HepG2 (cell line): ENCODE measurements around the gene FBXO44. TPM values are rescaled to one million over a fixed set of nuclear protein-coding genes. Genes with fewer than 3 reads are reported as not detected.
A peak's percentile ranks its signal among the peaks of the same experiment; 100 is the strongest.

Experiments used
- DMAP1 ChIP-seq: IDR thresholded peaks from 2 replicates; pipeline ENCODE4 v1.6.1; 2016
- FOXP4 ChIP-seq: sonication (generic); formaldehyde crosslinking; IDR thresholded peaks from 2 replicates; pipeline ENCODE4 v1.4.0; 2020; ENCODE audit warnings: missing genetic modification reagents
- IKZF5 ChIP-seq: IDR thresholded peaks from 2 replicates; pipeline ENCODE4 v1.6.1; 2018; ENCODE audit warnings: missing genetic modification reagents, mild to moderate bottlenecking, missing compliant biosample characterization
- KMT2A ChIP-seq: sonication (generic); formaldehyde crosslinking; IDR thresholded peaks from 2 replicates; pipeline ENCODE4 v1.4.0; 2020; ENCODE audit warnings: missing genetic modification reagents
- MYC ChIP-seq: sonication (generic); formaldehyde crosslinking; IDR thresholded peaks from 2 replicates; pipeline ENCODE4 v1.9.0; 2021; ENCODE audit warnings: missing genetic modification reagents, borderline replicate concordance
- PRDM15 ChIP-seq: sonication (generic); formaldehyde crosslinking; IDR thresholded peaks from 2 replicates; pipeline ENCODE4 v1.4.0; 2020; ENCODE audit warnings: missing genetic modification reagents
- SATB2 ChIP-seq: sonication (generic); formaldehyde crosslinking; IDR thresholded peaks from 2 replicates; pipeline ENCODE4 v1.5.0; 2020; ENCODE audit warnings: missing genetic modification reagents
- TAF1 ChIP-seq: sonication (generic); formaldehyde crosslinking; IDR thresholded peaks from 2 replicates; pipeline ENCODE4 v1.4.0; 2020; ENCODE audit warnings: missing genetic modification reagents
- TCF12 ChIP-seq, 2 experiments: fragments of 450-650 bp in 1 of 2; sonication (generic) in 1 of 2; formaldehyde crosslinking in 1 of 2; IDR thresholded peaks; 2 replicates each; pipeline versions ENCODE4 v1.6.1 to v1.8.0; 2017 to 2022; ENCODE audit warnings: antibody characterized with exemption in 1 of 2, mild to moderate bottlenecking in 1 of 2, missing genetic modification reagents in 1 of 2, moderate library complexity in 1 of 2
- ZNF414 ChIP-seq: sonication (generic); formaldehyde crosslinking; IDR thresholded peaks from 2 replicates; pipeline ENCODE4 v1.5.0; 2020; ENCODE audit warnings: missing genetic modification reagents
- ZNF430 ChIP-seq: sonication (generic); formaldehyde crosslinking; IDR thresholded peaks from 2 replicates; pipeline ENCODE4 v1.9.0; 2021; ENCODE audit warnings: mild to moderate bottlenecking, missing genetic modification reagents
- ZNF704 ChIP-seq: sonication (generic); formaldehyde crosslinking; IDR thresholded peaks from 2 replicates; pipeline ENCODE4 v1.8.1; 2023; ENCODE audit warnings: mild to moderate bottlenecking, inconsistent platforms, moderate library complexity, missing genetic modification reagents, borderline replicate concordance
- ZNF709 ChIP-seq: sonication (generic); formaldehyde crosslinking; IDR thresholded peaks from 2 replicates; pipeline ENCODE4 v1.5.0; 2020; ENCODE audit warnings: mild to moderate bottlenecking, missing genetic modification reagents
- ZNF850 ChIP-seq: sonication (generic); formaldehyde crosslinking; conservative IDR thresholded peaks from 2 replicates; pipeline ENCODE4 v1.9.0; 2021; ENCODE audit warnings: mild to moderate bottlenecking, missing genetic modification reagents
- ZSCAN21 ChIP-seq: sonication (generic); formaldehyde crosslinking; IDR thresholded peaks from 2 replicates; pipeline ENCODE4 v1.8.0; 2022; ENCODE audit warnings: mild to moderate bottlenecking, missing genetic modification reagents, moderate library complexity, borderline replicate concordance
- polyA plus RNA-seq, 8 experiments: library from polyadenylated mRNA; depleted of rRNA in 3 of 8; stranded (reverse) in 7 of 8; unstranded in 1 of 8; fragments of >200 nt; fragmentation: Illumina TruSeq in 4 of 8; extraction: Trizol in 4 of 8; gene quantifications; 2 replicates each; pipeline versions ENCODE4 v1.2.1 to v1.2.3, GENCODE V29; 2011 to 2016; ENCODE audit warnings: low read depth in 4 of 8, missing spikeins in 1 of 8, mixed read lengths in 1 of 8; ENCODE audit not compliant: insufficient read depth in 1 of 8
- total RNA-seq, 5 experiments: library from RNA; depleted of rRNA; stranded (reverse); fragments of >200 nt; fragmentation: Illumina TruSeq; extraction: Trizol; gene quantifications; 2 replicates each; pipeline ENCODE4 v1.2.3, GENCODE V29; 2016; ENCODE audit warnings: low read depth in 1 of 5

Gene FBXO44
- total and polyA plus RNA-seq, 2 of the 13 experiments (the other 11 are each of a cell fraction or from before 2014, with no cell fraction given), result 22.4 to 27.9 TPM

GRCh38 chr1:11680270-11681070 lies 25.8 kb downstream of the FBXO44 start (continued):
- no peak for TF ChIP-seq ZNF414
- 0 out of 2 replicates have a peak, but pooled peaks have one; percentile 40 for TF ChIP-seq TAF1 (CRISPR knock-in tag)
- TF ChIP-seq ZNF850 (CRISPR knock-in tag), result no peak
- peak; percentile 20; the same call in 1 of the 2 replicates for TF ChIP-seq IKZF5 (CRISPR knock-in tag)
- TF ChIP-seq ZNF704 (CRISPR knock-in tag), result peak; percentile 57; the same call in 1 of the 2 replicates
- no peak for TF ChIP-seq ZSCAN21
- TF ChIP-seq TCF12 (IDR thresholded peaks at IDR 0.05), result no peak
- TF ChIP-seq TCF12 (CRISPR knock-in tag; IDR thresholded peaks at IDR 0.05), result 0 out of 2 replicates have a peak, but pooled peaks have one; percentile 18
- TF ChIP-seq KMT2A (CRISPR knock-in tag), result 0 out of 2 replicates have a peak, but pooled peaks have one; percentile 20
- peak; percentile 75; the same call in 1 of the 2 replicates for TF ChIP-seq ZNF709
- TF ChIP-seq MYC (CRISPR knock-in tag), result peak; percentile 49; the same call in 1 of the 2 replicates
- TF ChIP-seq DMAP1 (CRISPR knock-in tag), result 0 out of 2 replicates have a peak, but pooled peaks have one; percentile 35
- 0 out of 2 replicates have a peak, but pooled peaks have one; percentile 27 for TF ChIP-seq ZNF430 (CRISPR knock-in tag)
- no peak for TF ChIP-seq FOXP4 (CRISPR knock-in tag)
- TF ChIP-seq SATB2 (CRISPR knock-in tag), result no peak
- no peak for TF ChIP-seq PRDM15 (CRISPR knock-in tag)
